Thoracic aorta (tissue), 2 donors: ENCODE data around the gene PTS. TPM values are rescaled to one million over a fixed set of nuclear protein-coding genes. Genes with fewer than 3 reads are reported as not detected.
A peak's percentile ranks its signal among the peaks of the same experiment; 100 is the strongest.

ENCODE experiments used
- ATAC-seq: fragments of 150-250 bp; one replicate; pipeline ENCODE4 v1.8.0; 2017; ENCODE audit warnings: low read depth; ENCODE audit not compliant: insufficient number of reproducible peaks, low FRiP score
- DNase-seq: peaks from one replicate; pipeline ENCODE4 v3.0.0-alpha.2; 2020; ENCODE audit warnings: low spot score
- H3K27ac ChIP-seq, 2 donors: fragments of 200-600 bp; sonication (generic); 1 replicate in 1 of 2; 2 replicates in 1 of 2; pipeline ENCODE4 v1.5.1; 2016; ENCODE audit warnings: mild to moderate bottlenecking in 2 of 2, moderate library complexity in 2 of 2
- H3K27me3 ChIP-seq: fragments of 200-600 bp; sonication (generic); replicated peaks from 2 replicates; pipeline ENCODE4 v1.6.0; 2016; ENCODE audit warnings: mild to moderate bottlenecking; ENCODE audit not compliant: insufficient read depth
- H3K36me3 ChIP-seq: fragments of 200-600 bp; sonication (generic); one replicate; pipeline ENCODE4 v1.5.1; 2016
- H3K4me1 ChIP-seq, 2 donors: fragments of 200-600 bp; sonication (generic); 1 replicate in 1 of 2; 2 replicates in 1 of 2; pipeline versions ENCODE4 v1.5.1 to v1.6.0; 2016; ENCODE audit warnings: low read depth in 2 of 2, mild to moderate bottlenecking in 1 of 2; ENCODE audit not compliant: control insufficient read depth in 1 of 2
- H3K4me3 ChIP-seq: fragments of 200-600 bp; sonication (generic); 2 replicates; pipeline ENCODE4 v1.5.1; 2016; ENCODE audit warnings: mild to moderate bottlenecking
- H3K9me3 ChIP-seq: fragments of 200-600 bp; sonication (generic); 2 replicates; pipeline ENCODE4 v1.5.1; 2016
- CTCF ChIP-seq: fragments of 200-600 bp; sonication (generic); IDR thresholded peaks from one replicate; pipeline ENCODE4 v1.5.1; 2019; ENCODE audit warnings: antibody characterized with exemption
- total RNA-seq, 2 donors: library from RNA; depleted of rRNA; stranded (reverse); fragments of >200 nt; gene quantifications; one replicate each; pipeline versions ENCODE4 v1.1.0 to v1.2.3, GENCODE V29; 2016

The PTS gene
- total RNA-seq, 2 donors from 2014 or later, result 22.1 to 27.3 TPM

DNA sequence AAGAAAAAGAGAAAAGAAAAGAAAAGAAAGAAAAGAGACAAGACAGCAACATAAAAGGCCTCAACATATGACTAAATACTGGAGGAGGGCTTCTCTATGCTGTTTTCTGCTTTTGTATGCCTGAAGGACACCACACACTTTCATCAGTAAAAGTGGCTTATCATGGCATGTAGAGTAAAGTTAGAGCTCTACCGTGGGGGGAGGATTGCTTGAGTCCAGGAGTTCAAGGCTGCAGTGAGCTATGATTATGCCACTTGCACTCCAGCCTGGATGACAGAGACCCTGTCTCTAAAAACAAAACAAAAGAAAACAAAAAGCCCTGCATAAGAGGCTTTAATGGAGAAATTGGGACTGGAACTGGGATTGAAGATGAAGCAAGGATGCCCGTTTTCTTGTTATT is 5.7 kb downstream of the PTS start:
- Histone ChIP-seq H3K9me3 (no peaks in the 10 kb centered on the region), H3K4me1 (peaks cover 9 to 17% of the 10 kb centered on the region in 2 donors), H3K27ac (no peak overlapping the region), H3K4me3 (no peak overlapping the region), H3K27me3 (no peaks in the 10 kb centered on the region), H3K36me3 (peaks cover 14% of the 10 kb centered on the region)
- no peak for ATAC-seq
- no peak for TF ChIP-seq CTCF
- no peak for DNase-seq

- H3K4me1 ChIP-seq, result no peaks in the 10 kb centered on the region
- DNase-seq (no peak), ATAC-seq (no peak)
- H3K4me3 ChIP-seq, result no peak overlapping the region
- H3K27ac ChIP-seq, result no peak overlapping the region
- TF ChIP-seq CTCF, result no peak
- peaks cover 22% of the 10 kb centered on the region for H3K36me3 ChIP-seq
- no peaks in the 10 kb centered on the region for H3K27me3 ChIP-seq
- H3K9me3 ChIP-seq, result no peaks in the 10 kb centered on the region
Measured at GRCh38 chr11:112235750-112236390, 9.6 kb downstream of the PTS start.

GRCh38 chr11:112237451-112237850 is 11.2 kb downstream of the PTS start:
- H3K27ac ChIP-seq, result no peak overlapping the region
- no peak for ATAC-seq
- no peaks in the 10 kb centered on the region for H3K4me1 ChIP-seq
- H3K27me3 ChIP-seq, result no peaks in the 10 kb centered on the region
- no peaks in the 10 kb centered on the region for H3K9me3 ChIP-seq
- no peak overlapping the region for H3K4me3 ChIP-seq
- peaks cover 21% of the 10 kb centered on the region for H3K36me3 ChIP-seq
- no peak for TF ChIP-seq CTCF
- no peak for DNase-seq

DNA sequence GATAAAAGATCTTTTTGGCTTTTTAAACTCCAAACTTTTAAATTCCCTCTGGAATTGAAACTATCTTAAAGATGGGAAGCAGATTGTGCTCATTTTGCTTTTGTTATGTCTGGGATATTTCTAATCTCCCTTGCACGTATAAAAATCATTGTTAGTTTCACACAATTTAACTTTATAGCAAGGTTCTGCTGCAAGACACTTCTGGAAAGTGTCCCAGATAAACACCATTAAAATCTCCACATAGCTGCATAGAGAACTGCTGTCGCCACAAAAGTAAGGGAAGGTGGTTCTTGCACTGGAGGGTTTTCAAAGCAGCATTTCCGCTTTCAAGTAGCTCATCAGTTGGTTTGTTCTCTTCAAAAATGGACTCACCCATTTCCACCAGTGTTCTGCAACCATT is 11.8 kb downstream of the PTS start:
- DNase-seq, result no peak
- TF ChIP-seq CTCF, result no peak

DNA sequence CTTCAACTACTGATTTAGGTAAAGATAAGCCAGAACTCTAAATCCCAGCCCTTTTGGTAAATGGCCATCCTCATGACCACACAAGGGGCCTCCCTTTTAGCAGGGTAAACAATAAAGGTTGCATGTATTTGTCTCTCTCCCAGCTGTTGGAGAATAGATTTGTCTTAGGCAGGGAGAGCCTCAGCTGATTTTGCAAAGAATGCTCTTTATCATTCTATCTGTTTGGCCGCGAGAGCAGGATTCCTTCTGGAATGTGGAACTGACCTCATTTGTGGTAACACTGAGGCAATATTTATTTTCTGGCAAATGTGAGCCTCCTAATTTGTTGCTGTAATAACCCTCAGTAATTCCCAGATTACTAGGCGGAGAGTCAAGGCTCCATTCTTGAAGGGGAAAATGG is 15.3 kb downstream of the PTS start:
- DNase-seq, result no peak
- no peak for TF ChIP-seq CTCF
- Histone ChIP-seq H3K27me3 (no peaks in the 10 kb centered on the region), H3K36me3 (peaks cover 19% of the 10 kb centered on the region), H3K4me3 (no peak overlapping the region), H3K9me3 (no peaks in the 10 kb centered on the region), H3K27ac (no peak overlapping the region), H3K4me1 (no peaks in the 10 kb centered on the region)
- ATAC-seq, result peak; percentile 28

More for the DNA sequence above, 11.8 kb downstream of the PTS start:
- no peaks in the 10 kb centered on the region for H3K9me3 ChIP-seq
- no peak overlapping the region for H3K4me3 ChIP-seq
- no peaks in the 10 kb centered on the region for H3K27me3 ChIP-seq
- ATAC-seq, result no peak
- H3K4me1 ChIP-seq, result no peaks in the 10 kb centered on the region
- peaks cover 25% of the 10 kb centered on the region for H3K36me3 ChIP-seq
- H3K27ac ChIP-seq, result no peak overlapping the region
